K562 (cell line): Measurements from ENCODE around the gene GIGYF1. TPM values are rescaled to one million over a fixed set of nuclear protein-coding genes. Genes with fewer than 3 reads are reported as not detected.

Source experiments
- ATF2 ChIP-seq: sonication (generic); formaldehyde crosslinking; IDR thresholded peaks from 2 replicates; pipeline ENCODE4 v1.8.1; 2022; ENCODE audit warnings: missing genetic modification reagents
- ATF7 ChIP-seq: fragments of 450-650 bp; IDR thresholded peaks from 2 replicates; pipeline ENCODE4 v1.7.1; 2014; ENCODE audit warnings: mild to moderate bottlenecking, moderate library complexity
- CREM ChIP-seq: IDR thresholded peaks from 2 replicates; pipeline ENCODE4 v1.6.1; 2014; ENCODE audit warnings: antibody characterized with exemption, low read depth
- FOXA1 ChIP-seq: fragments of 450-650 bp; IDR thresholded peaks from 2 replicates; pipeline ENCODE4 v1.6.1; 2016; ENCODE audit warnings: mild to moderate bottlenecking, borderline replicate concordance
- FOXO4 ChIP-seq: fragments of 450-650 bp; formaldehyde crosslinking; IDR thresholded peaks from 2 replicates; pipeline ENCODE4 v1.4.0; 2020; ENCODE audit warnings: mild to moderate bottlenecking, moderate library complexity
- GATAD2A ChIP-seq: fragments of 450-650 bp; IDR thresholded peaks from 2 replicates; pipeline ENCODE4 v1.6.1; 2017
- HDAC6 ChIP-seq: IDR thresholded peaks from 2 replicates; pipeline ENCODE4 v1.6.1; 2012; ENCODE audit warnings: low read depth, mild to moderate bottlenecking, control low read depth, inconsistent platforms, low read length, moderate library complexity
- HNRNPLL ChIP-seq: fragments of 200-400 bp; formaldehyde crosslinking; IDR thresholded peaks from 2 replicates; pipeline ENCODE4 v1.6.1; 2017; ENCODE audit warnings: low read length, low read depth, mild to moderate bottlenecking; ENCODE audit not compliant: poor library complexity, severe bottlenecking
- ILK ChIP-seq: fragments of 450-650 bp; IDR thresholded peaks from 2 replicates; pipeline ENCODE4 v1.6.1; 2016; ENCODE audit warnings: missing genetic modification characterization, low read depth, mild to moderate bottlenecking, missing compliant biosample characterization, moderate library complexity, borderline replicate concordance
- MBD2 ChIP-seq: sonication (generic); IDR thresholded peaks from 2 replicates; pipeline ENCODE4 v1.6.1; 2016; ENCODE audit warnings: low read depth, borderline replicate concordance
- MYNN ChIP-seq, 2 experiments: sonication (generic); formaldehyde crosslinking in 1 of 2; IDR thresholded peaks; 2 replicates each; pipeline versions ENCODE4 v1.5.0 to v1.6.1; 2016 to 2020; ENCODE audit warnings: antibody characterized with exemption in 1 of 2, missing genetic modification reagents in 1 of 2
- PHB ChIP-seq: fragments of 250-450 bp; sonication (Bioruptor Pico); IDR thresholded peaks from 2 replicates; pipeline ENCODE4 v1.5.0; 2021
- PML ChIP-seq: IDR thresholded peaks from 2 replicates; pipeline ENCODE4 v1.6.1; 2012; ENCODE audit warnings: low read length, inconsistent platforms
- SMAD4 ChIP-seq: fragments of 250-450 bp; sonication (Bioruptor Pico); conservative IDR thresholded peaks from 2 replicates; pipeline ENCODE4 v1.8.0; 2021; ENCODE audit warnings: inconsistent platforms, mild to moderate bottlenecking, moderate library complexity
- SMARCC2 ChIP-seq: fragments of 450-650 bp; IDR thresholded peaks from 2 replicates; pipeline ENCODE4 v1.6.1; 2017; ENCODE audit warnings: antibody characterized with exemption, moderate library complexity, mild to moderate bottlenecking, low read depth
- SNAPC5 ChIP-seq: fragments of 250-450 bp; sonication (Bioruptor Pico); IDR thresholded peaks from 2 replicates; pipeline ENCODE4 v1.8.0; 2021; ENCODE audit warnings: moderate library complexity, mild to moderate bottlenecking, inconsistent platforms
- SOX6 ChIP-seq: fragments of 450-650 bp; IDR thresholded peaks from 2 replicates; pipeline ENCODE4 v1.6.1; 2014; ENCODE audit warnings: mild to moderate bottlenecking
- STAT5A ChIP-seq: IDR thresholded peaks from 2 replicates; pipeline ENCODE4 v1.6.1; 2012; ENCODE audit warnings: low read length, inconsistent platforms, borderline replicate concordance
- TFE3 ChIP-seq: fragments of 450-650 bp; formaldehyde crosslinking; IDR thresholded peaks from 2 replicates; pipeline ENCODE4 v1.4.0; 2020; ENCODE audit warnings: mild to moderate bottlenecking, mixed read lengths
- U2AF2 ChIP-seq: fragments of 200-400 bp; formaldehyde crosslinking; optimal IDR thresholded peaks from 2 replicates; pipeline ENCODE3; 2017; ENCODE audit warnings: low read depth, mild to moderate bottlenecking, low read length
- ZNF212 ChIP-seq: fragments of 450-650 bp; formaldehyde crosslinking; IDR thresholded peaks from 2 replicates; pipeline ENCODE4 v1.4.0; 2020; ENCODE audit warnings: mild to moderate bottlenecking
- ZNF274 ChIP-seq: IDR thresholded peaks from 2 replicates; pipeline ENCODE4 v1.6.1; 2011; ENCODE audit warnings: low read depth, mild to moderate bottlenecking, low read length, moderate library complexity, borderline replicate concordance
- ZNF280A ChIP-seq: fragments of 450-650 bp; IDR thresholded peaks from 2 replicates; pipeline ENCODE4 v1.6.1; 2018; ENCODE audit warnings: mild to moderate bottlenecking, low read depth; ENCODE audit not compliant: partially characterized antibody
- polyA plus RNA-seq, 8 experiments: library from polyadenylated mRNA; depleted of rRNA in 4 of 8; stranded (reverse) in 5 of 8; unstranded in 3 of 8; fragments of >200 nt; fragmentation: Nextera tagmentation in 2 of 8; fragmentation: Illumina TruSeq in 1 of 8; extraction: Ambion mirVana in 2 of 8; extraction: Trizol in 1 of 8; gene quantifications; 2 replicates each; pipeline versions ENCODE4 v1.2.1 to v1.2.3, GENCODE V29; 2011 to 2014; ENCODE audit warnings: inconsistent platforms in 1 of 8, missing spikeins in 1 of 8
- total RNA-seq, 7 experiments: library from RNA; depleted of rRNA in 6 of 7; stranded (reverse); fragments of >200 nt in 6 of 7; fragmentation: Illumina TruSeq in 2 of 7; extraction: Trizol in 2 of 7; gene quantifications; 2 replicates each; pipeline versions ENCODE4 v1.2.1 to v1.2.3, GENCODE V29; 2011 to 2021; ENCODE audit warnings: low replicate concordance in 1 of 7

GIGYF1 gene
- total and polyA plus RNA-seq, 9 of the 15 experiments (the other 6 are each of a cell fraction or from before 2014, with no cell fraction given), result 0.56 to 76.2 (median 16.8) TPM

GRCh38 chr7:100641463-100641859, 52.6 kb downstream of the GIGYF1 start, which contains the start of gene TFR2 (continued):
- TF ChIP-seq ZNF274 (no peak), SNAPC5 (CRISPR knock-in tag) (no peak), PHB (CRISPR knock-in tag) (no peak), FOXA1 (no peak), MYNN (IDR thresholded peaks at IDR 0.05) (peak; percentile 93), MYNN (CRISPR knock-in tag; IDR thresholded peaks at IDR 0.05) (no peak), ZNF212 (CRISPR knock-in tag) (0 out of 2 replicates have a peak, but pooled peaks have one; percentile 60), PML (peak; percentile 91), SMAD4 (CRISPR knock-in tag) (peak; percentile 89), STAT5A (peak; percentile 93), HDAC6 (no peak), MBD2 (peak; percentile 89), ILK (tag) (no peak), HNRNPLL (no peak), SOX6 (peak; percentile 94), ATF7 (peak; percentile 28; the same call in 1 of the 2 replicates), CREM (peak; percentile 61), FOXO4 (CRISPR knock-in tag) (no peak), ATF2 (CRISPR knock-in tag) (no peak), ZNF280A (no peak), GATAD2A (peak; percentile 74), TFE3 (CRISPR knock-in tag) (no peak), SMARCC2 (peak; percentile 90), U2AF2 (no peak)
